UCSD-AML1 (cell line): ENCODE data around the gene TPRG1L.

ENCODE experiments used
- DNase-seq: peaks from one replicate; lab custom pipeline; 2025; ENCODE audit not compliant: unreplicated experiment; lab: John Stamatoyannopoulos, UW

The TPRG1L gene

GRCh38 chr1:3660704-3661103 is 35.9 kb downstream of the TPRG1L start:
- DNase-seq = no peak

- no peak for DNase-seq
Observed at GRCh38 chr1:3661631-3662030, 36.8 kb downstream of the TPRG1L start.

DNA sequence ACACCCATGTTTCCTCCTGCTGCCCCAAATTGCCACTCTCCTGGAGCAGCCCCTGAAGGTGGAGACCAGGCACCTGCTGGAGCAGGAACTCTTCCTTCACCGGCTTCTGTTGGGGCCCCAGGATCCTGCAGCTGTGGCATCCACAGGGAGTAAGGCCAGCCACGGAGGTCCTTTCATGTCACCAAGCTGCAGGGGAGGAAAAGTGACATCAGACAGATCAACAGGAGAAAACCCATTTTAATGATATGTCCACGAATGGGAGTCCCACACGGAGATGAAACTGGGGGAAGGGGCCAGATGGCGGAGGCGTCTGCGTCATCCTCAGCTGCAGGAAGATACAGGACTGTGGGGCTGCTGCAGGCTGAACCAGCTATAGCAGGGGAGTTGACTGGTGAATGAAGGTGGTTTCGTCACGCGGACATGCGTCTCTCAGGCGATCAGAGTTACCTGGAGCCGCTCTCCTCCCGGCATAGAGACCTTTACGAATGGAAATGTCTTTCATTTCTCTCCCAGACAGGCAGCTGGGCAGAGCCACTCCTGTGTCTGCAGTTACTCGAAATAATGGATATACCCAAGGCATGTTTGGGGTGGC is 37.4 kb downstream of the TPRG1L start:
- no peak for DNase-seq

DNA sequence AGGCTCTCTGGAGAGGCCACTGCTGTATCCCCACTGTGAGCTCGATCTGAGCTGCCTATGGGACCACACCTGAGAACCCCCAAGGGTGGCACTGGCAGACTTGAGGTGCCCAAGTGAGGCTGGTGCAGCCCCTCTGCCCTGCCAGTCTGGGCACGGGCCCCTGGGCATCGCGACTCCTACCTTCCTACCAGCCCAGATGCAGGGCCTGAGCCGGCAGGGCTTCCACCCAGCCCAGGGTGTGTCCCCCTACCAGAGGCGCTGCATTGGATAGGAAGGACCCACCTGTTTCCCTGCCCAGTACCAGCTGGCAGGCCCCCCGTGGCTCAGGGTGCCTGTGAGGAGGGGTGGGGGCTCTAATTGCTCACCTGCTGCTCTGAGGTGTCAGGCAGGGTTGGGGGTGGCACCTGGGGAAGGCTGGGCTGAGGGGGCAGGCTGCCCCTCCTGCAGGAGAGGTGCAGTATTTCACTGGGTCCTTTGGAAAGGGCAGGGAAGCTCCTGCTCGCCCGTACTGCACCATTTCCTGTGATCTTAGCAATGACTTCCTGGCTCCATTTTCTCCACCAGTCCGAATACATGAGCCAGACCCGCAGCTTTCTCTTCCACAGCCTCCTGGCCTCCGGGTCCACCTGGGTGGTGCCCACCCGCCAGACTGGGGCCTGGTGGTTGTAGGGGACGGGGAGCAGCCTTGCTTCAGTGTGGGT is 39.3 kb downstream of the TPRG1L start:
- DNase-seq = no peak

GRCh38 chr1:3664700-3665375 is 40.0 kb downstream of the TPRG1L start:
- no peak for DNase-seq

DNA sequence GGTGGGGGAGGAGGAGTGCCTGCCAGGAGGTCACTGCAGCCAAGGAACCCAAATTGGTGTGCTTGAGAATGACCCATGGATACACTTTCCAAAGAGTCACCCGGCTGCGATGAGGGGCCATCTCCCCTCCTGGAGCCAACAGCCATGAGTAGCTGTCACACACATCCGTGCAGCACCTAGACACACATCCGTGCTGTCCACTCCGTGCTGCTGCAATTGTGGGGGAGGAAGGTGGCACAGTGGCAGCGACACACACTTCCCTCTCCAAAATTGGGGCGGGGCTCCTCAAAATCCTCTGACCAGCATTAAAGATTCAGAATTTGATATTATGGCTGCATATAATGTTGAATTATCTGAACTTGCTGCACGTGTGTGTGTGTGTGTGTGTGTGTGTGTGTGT is 43.3 kb downstream of the TPRG1L start:
- DNase-seq = no peak

DNA sequence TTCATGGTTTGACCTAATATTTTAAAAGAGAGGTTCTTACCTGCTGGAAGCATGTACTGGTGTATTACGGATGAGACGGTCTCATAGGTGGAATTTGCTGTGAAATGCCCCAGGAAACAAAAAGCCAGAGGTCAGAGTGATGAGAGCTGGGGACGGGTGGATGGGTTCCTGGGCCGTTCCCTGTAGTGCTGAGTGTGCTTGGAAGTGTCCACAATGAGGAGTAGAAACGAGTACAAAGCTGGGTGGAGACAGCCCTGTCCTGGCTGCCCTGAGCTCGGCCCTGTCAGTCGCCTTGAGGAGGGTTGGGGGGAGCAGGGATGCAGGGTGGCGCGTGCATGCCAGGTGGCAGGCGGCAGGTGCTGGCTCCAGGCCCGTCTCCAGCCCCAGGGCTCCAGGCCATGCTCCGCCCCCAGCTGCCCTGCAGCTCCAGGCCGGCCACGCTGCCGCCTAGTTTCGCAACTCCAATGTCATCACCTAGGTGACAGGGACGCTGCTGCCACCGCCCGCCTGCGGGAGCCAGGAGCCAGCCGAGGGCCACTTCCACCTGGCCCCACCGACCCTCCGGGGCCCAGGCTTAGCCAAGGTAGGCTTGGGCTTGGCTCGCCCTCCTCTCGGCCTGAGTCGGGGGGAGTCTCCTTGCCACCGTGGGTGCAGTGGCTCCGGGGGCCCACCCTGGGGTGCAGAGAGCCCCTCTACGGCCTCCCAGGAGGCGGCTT is 43.9 kb downstream of the TPRG1L start:
- DNase-seq = no peak

- no peak for DNase-seq
Observed at GRCh38 chr1:3669421-3669821, 44.6 kb downstream of the TPRG1L start.

- no peak for DNase-seq
Observed at GRCh38 chr1:3669971-3670431, 45.2 kb downstream of the TPRG1L start.

DNA sequence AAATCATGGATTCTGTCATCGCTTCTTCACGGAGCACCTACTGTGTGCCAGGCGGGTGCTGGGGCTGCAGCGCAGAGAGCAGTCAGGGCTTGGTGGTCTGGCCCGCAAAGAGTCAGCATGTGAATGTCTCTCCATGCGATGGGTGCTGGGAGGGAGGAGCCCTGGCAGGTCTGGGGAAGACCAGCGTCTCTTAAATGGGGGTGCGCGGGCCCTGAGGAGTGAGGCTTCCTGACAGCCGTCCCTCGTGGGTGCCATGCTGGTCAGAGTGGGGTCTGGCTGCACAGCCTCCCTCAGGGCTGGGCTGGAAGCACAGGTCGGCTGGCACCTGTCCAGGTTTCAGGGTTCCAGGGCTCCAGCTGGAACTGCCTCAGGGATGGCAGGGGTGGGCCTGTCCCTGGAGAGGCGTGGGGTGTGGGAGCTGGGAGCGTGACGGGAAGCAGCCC is 46.0 kb downstream of the TPRG1L start:
- no peak for DNase-seq

DNA sequence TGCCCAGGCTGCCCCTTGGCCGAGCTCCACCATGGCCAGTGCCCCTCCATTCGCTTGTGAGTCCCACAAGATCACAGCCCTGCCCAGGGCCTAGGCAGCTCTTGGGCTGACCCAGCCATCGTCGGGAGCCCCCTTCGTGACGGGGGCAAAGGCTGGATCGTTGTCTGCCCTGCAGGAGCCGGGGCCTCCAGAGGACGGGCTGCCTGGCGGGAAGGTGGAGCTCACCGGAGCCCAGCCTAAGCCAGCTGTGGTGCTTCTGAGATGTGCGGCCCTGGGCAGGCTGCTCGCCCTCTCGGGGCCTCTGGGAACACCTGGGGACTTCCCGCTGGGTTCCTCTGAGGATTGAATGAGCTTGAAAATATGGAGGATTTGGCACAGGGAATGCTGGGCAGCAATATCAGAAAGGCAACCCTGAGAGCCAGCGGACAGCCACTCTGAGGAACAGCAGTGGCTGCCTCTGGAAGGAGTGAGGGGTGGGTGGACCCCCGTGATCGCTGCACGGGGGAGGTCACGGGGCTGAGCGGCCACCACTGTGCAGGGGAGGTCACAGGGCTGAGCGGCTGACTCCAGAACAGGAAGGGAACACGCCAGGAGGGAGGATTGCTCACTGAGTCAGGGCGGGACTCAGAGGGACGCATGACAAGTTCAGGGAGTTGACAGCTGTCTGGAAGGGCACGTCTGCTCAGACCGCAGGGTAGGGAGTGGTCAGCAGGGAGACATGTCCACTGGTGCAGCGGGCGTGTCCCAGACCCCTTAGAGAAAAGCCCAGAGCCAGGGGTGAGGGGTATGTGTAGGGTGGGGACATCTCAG is 46.8 kb downstream of the TPRG1L start:
- DNase-seq = no peak

DNA sequence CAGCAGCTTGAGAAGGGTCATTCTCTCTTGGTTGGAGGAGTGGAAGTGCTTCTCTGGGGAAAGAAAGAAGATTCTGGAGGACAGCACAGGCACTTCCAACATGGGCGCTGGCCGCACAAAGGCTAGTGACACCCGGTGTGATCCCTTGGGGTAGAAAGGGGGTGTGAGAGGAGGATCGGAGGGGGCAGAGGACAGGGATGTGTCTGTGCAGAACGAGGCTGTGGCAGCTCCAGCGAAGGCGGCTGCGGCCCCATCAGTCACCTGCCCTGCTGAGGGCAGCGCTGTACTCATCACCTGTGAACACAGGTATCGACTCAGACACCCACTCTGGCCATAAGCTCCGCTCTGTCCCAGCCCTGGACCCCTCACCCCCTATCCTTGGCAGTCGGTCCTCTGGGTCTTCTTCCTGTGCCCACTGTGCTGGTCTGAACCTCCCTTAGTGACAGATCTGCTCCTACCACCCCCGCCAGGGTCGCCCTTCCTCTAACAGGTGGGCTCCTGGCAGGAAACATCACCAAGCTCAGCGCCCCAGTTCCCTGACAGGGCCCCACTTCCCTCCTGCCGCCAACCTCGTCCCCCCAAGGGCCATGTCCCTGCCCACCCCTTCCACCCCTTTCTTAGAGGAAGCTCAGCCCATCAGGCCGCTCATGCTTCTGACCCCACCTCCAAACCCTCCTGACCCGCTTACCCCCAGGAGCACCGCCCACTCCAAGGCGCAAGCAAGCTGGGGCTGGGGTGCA is 47.6 kb downstream of the TPRG1L start:
- no peak for DNase-seq

DNA sequence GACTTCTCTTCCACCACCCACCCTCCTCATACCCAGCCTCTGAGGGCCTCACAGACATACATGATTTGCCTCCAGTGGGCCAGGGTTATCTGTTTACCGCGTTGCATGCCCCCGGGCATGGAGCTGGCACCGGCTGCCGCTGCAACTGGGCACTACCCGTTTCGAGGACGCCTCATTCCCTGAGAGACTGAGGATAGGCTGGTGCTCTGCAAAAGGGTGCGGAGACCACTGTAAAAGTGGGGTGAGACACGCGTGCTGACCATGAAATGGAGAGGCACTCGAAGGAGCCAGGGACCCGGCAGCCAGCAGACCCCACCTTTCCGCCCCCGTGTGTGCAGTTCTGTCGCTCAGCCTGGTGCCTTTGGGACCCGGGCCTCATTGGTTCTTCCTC is 48.2 kb downstream of the TPRG1L start:
- DNase-seq = no peak

- no peak for DNase-seq
Observed at GRCh38 chr1:3673381-3674099, 48.7 kb downstream of the TPRG1L start.

GRCh38 chr1:3674100-3675094 is 49.6 kb downstream of the TPRG1L start:
- DNase-seq = no peak

DNA sequence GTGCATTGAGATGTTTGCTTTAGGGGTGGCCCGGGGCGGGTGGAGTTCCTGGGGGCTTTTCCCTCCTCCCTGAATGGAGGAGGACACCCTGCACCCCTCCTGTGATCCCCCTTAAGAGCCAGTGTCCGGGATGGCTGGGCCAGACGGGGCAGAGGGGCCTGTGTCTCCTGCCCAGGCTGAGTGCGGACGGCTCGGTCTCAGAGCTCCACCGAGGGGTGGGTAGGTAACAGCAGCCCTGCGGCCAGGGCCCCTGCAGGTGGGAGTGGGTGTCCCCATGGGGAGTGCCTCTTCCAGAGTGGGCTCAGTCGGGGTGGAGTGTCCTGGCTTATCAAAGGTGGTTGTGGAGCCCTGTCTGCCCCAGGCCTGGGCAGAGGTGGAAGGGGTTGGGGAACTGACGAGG is 50.6 kb downstream of the TPRG1L start:
- DNase-seq = no peak

- peak; percentile 71 for DNase-seq
Observed at GRCh38 chr1:3676581-3677470, 52.0 kb downstream of the TPRG1L start.
